ENCODE measurements around the gene PDE4B. TPM values are rescaled to one million over a fixed set of nuclear protein-coding genes. Genes with fewer than 3 reads are reported as not detected.

The PDE4B gene
- 10 to 100 TPM; 18.1 to 55.4 TPM for total RNA-seq

DNA sequence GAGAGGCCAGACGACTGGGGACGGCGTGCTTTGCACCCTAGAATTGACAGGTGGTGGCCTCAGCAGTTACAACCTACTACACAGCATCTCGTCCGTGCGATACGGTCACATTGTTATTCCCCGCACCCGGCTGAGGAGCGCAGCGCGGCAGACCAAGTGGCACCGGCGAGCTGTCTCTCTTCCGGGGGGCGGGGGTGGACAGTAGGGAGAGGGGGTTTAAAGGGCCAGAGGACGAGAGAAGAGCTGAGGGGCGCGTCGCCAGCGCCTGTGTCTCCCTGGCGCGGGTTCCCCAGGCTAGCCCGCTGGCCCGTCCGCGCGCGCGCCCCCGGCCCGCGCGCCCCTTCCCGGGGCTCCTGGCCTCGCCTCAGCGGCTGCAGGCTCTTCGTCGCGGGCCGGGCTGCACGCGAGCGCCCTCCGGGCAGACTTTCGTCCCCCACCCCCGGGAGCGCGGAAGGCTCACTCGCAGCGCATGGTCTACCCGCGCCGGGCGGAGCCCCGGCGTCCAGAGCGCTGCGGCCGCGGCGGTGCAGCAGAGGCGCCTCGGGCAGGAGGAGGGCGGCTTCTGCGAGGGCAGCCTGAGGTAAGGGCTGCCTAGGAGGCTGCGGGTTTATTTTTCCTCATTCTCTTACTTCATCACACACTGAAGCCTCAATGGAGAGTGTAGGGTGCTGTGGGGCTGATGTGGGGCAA, at the start of gene PDE4B:
Gene PDE4B, plus strand, starts transcription at position 227 of the 690 bp plus-strand sequence.
- intact Hi-C loops (cut with DNase I), result no loop called here
- H3K9me3 ChIP-seq, result no peaks in the 10 kb centered on the region
- H3K4me3 ChIP-seq, result peak within 1 kb of the TSS; percentile 13 to 21
- no peak within 1 kb of the TSS for H3K27ac ChIP-seq
- H3K4me1 ChIP-seq (replicated peaks), result no peaks in the 10 kb centered on the region
- TF ChIP-seq POLR2A (IDR thresholded peaks at IDR 0.05) (no peak), POLR2AphosphoS5 (IDR thresholded peaks at IDR 0.05) (no peak)
- TF ChIP-seq, protein P1, sequence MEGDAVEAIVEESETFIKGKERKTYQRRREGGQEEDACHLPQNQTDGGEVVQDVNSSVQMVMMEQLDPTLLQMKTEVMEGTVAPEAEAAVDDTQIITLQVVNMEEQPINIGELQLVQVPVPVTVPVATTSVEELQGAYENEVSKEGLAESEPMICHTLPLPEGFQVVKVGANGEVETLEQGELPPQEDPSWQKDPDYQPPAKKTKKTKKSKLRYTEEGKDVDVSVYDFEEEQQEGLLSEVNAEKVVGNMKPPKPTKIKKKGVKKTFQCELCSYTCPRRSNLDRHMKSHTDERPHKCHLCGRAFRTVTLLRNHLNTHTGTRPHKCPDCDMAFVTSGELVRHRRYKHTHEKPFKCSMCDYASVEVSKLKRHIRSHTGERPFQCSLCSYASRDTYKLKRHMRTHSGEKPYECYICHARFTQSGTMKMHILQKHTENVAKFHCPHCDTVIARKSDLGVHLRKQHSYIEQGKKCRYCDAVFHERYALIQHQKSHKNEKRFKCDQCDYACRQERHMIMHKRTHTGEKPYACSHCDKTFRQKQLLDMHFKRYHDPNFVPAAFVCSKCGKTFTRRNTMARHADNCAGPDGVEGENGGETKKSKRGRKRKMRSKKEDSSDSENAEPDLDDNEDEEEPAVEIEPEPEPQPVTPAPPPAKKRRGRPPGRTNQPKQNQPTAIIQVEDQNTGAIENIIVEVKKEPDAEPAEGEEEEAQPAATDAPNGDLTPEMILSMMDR (IDR thresholded peaks at IDR 0.05), result no peak
- 1% methylated on average over 67 of the region's 67 CpGs for WGBS
- peaks cover 9% of the 10 kb centered on the region for H3K27me3 ChIP-seq (replicated peaks; ENCODE audit: insufficient read depth)
- H3K36me3 ChIP-seq, result no peaks in the 10 kb centered on the region
- no peak for DNase-seq (ENCODE audit: low spot score)

DNA sequence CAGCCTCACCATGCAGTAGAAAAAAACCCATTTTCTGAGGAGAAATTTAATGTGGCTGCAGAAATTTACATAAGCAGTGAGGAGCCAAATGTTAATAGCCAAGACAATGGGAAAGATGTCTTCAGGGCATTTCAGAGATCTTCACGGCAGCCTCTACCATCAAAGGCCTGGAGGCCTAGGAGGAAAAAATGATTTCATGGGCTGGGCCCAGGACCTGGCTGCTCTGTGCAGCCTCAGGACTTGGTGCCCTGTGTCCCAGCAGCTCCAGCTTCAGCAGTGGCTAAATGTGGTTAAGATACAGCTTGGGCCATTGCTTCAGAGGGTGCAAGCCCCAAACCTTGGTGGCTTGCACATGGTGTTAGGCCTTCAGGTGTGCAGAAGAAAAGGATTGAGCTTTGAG, 48.0 kb upstream of the PDE4B start:
- DNase-seq (ENCODE audit: low spot score), result no peak
- WGBS, result 100% methylated on average over 1 of the region's 1 CpG
- no peaks in the 10 kb centered on the region for H3K27me3 ChIP-seq (replicated peaks; ENCODE audit: insufficient read depth)
- H3K27ac ChIP-seq, result no peak overlapping the region
- H3K36me3 ChIP-seq, result no peaks in the 10 kb centered on the region
- H3K9me3 ChIP-seq, result no peaks in the 10 kb centered on the region
- intact Hi-C loops (cut with DNase I), result no loop called here
- no peaks in the 10 kb centered on the region for H3K4me1 ChIP-seq (replicated peaks)
- TF ChIP-seq POLR2AphosphoS5 (IDR thresholded peaks at IDR 0.05) (no peak), POLR2A (IDR thresholded peaks at IDR 0.05) (no peak)
- TF ChIP-seq, protein P1 (IDR thresholded peaks at IDR 0.05), result no peak
- H3K4me3 ChIP-seq, result no peak overlapping the region

DNA sequence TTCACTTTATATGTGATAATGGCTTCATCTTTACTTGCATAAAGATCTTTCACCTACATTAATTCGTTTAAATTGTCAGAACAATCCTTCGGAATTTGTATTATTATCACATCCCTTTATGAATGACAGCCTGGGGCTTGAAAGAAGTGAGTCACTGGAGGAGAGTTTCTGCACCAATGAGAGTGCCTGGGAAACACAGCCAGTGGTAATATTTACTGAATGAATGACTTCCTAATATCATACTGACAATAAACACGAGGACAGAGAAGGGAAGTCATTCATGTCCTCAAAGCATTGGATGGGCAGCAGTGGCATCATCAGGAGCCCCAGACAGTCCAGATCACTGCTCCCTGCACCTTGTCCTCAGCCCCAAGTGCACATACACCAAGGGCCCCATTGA, 40.7 kb upstream of the PDE4B start:
- Histone ChIP-seq H3K9me3 (no peaks in the 10 kb centered on the region), H3K4me1 (replicated peaks) (no peaks in the 10 kb centered on the region), H3K36me3 (no peaks in the 10 kb centered on the region), H3K27ac (no peak overlapping the region), H3K27me3 (replicated peaks; ENCODE audit: insufficient read depth) (no peaks in the 10 kb centered on the region), H3K4me3 (no peak overlapping the region)
- intact Hi-C loops (cut with DNase I), result no loop called here
- 60% methylated on average over 3 of the region's 3 CpGs for WGBS
- TF ChIP-seq POLR2AphosphoS5 (IDR thresholded peaks at IDR 0.05), result no peak
- TF ChIP-seq, protein P1 (IDR thresholded peaks at IDR 0.05), result no peak
- no peak for TF ChIP-seq POLR2A (IDR thresholded peaks at IDR 0.05)
- no peak for DNase-seq (ENCODE audit: low spot score)

DNA sequence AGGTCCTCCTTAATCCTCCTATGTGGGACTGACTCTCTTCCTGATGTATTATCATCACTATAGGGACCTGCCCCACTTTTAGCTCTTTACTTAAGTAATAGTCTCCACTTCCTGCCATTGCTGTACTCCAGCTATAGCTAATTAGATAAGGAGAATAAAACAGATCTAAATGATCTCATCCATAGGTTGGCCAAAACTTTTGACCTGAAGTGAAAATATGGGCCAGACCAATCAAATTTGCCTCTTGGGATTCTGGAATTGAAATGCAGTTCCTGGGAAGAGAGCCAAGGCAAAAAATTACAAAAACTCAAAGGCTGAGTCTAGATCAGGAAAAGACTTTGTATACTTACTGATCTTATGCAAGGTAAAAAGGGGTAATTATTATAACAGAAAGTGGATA, 36.1 kb upstream of the PDE4B start:
- no peaks in the 10 kb centered on the region for H3K36me3 ChIP-seq
- intact Hi-C loops (cut with DNase I), result no loop called here
- H3K4me1 ChIP-seq (replicated peaks), result no peaks in the 10 kb centered on the region
- H3K4me3 ChIP-seq, result no peak overlapping the region
- TF ChIP-seq, protein P1 (IDR thresholded peaks at IDR 0.05), result no peak
- no peak for TF ChIP-seq POLR2AphosphoS5 (IDR thresholded peaks at IDR 0.05)
- TF ChIP-seq POLR2A (IDR thresholded peaks at IDR 0.05), result no peak
- DNase-seq (ENCODE audit: low spot score), result no peak
- no peak overlapping the region for H3K27ac ChIP-seq
- H3K9me3 ChIP-seq, result no peaks in the 10 kb centered on the region
- no peaks in the 10 kb centered on the region for H3K27me3 ChIP-seq (replicated peaks; ENCODE audit: insufficient read depth)

DNA sequence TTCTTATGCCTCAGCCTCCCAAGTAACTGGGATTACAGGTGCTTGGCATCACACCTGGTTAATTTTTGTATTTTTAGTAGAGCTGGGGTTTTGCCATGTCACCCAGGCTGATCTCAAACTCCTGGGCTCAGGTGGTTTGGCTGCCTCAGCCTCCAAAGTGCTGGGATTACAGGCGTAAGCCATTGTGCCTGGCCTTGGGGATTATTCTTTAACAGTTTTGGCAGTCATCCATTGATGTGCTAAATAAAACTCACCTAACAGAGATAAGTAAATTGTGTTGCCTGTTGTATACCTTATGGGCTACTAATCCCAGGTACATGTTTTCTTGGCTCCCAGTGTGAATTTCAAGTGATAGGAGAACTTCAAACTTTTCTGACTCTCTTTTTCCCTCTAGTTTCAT, 35.2 kb upstream of the PDE4B start:
- intact Hi-C loops (cut with DNase I), result no loop called here

More for the DNA sequence above, 35.2 kb upstream of the PDE4B start:
- Histone ChIP-seq H3K9me3 (no peaks in the 10 kb centered on the region), H3K27me3 (replicated peaks; ENCODE audit: insufficient read depth) (no peaks in the 10 kb centered on the region), H3K4me3 (no peak overlapping the region), H3K4me1 (replicated peaks) (no peaks in the 10 kb centered on the region), H3K36me3 (no peaks in the 10 kb centered on the region), H3K27ac (no peak overlapping the region)
- TF ChIP-seq POLR2A (IDR thresholded peaks at IDR 0.05) (no peak), POLR2AphosphoS5 (IDR thresholded peaks at IDR 0.05) (no peak)
- TF ChIP-seq, protein P1 (IDR thresholded peaks at IDR 0.05), result no peak
- WGBS, result 73% methylated on average over 1 of the region's 1 CpG
- DNase-seq (ENCODE audit: low spot score), result no peak
